ENCODE measurements around the gene KAT2B. TPM values are rescaled to one million over a fixed set of nuclear protein-coding genes. Genes with fewer than 3 reads are reported as not detected.

The KAT2B gene
- polyA plus RNA-seq, 1 donor from 2014 or later, result 14.2 TPM

- H3K36me3 ChIP-seq (ENCODE audit: insufficient read depth, low read length), result no peaks in the 10 kb centered on the region
- no peak overlapping the region for H3K4me3 ChIP-seq (ENCODE audit: low read length)
- H3K27ac ChIP-seq (ENCODE audit: low read length), result no peak overlapping the region
- no peaks in the 10 kb centered on the region for H3K79me2 ChIP-seq (replicated peaks; ENCODE audit: insufficient read depth, low read length)
- H3K9me2 ChIP-seq (ENCODE audit: insufficient read depth, low read length), result no peaks in the 10 kb centered on the region
- no peaks in the 10 kb centered on the region for H4K20me1 ChIP-seq (ENCODE audit: insufficient read depth)
- H3K27me3 ChIP-seq (ENCODE audit: insufficient read depth, low read depth, low read length), result no peaks in the 10 kb centered on the region
- H3K9me3 ChIP-seq (ENCODE audit: low read length), result no peaks in the 10 kb centered on the region
- no peak overlapping the region for H2AFZ ChIP-seq (ENCODE audit: low read depth, low read length)
- H3K9ac ChIP-seq (ENCODE audit: low read length), result no peak overlapping the region
- TF ChIP-seq SMC3 (conservative IDR thresholded peaks at IDR 0.05; ENCODE audit: poor library complexity) (no peak), EP300 (conservative IDR thresholded peaks at IDR 0.05; ENCODE audit: poor library complexity, severe bottlenecking) (no peak), EZH2 (IDR thresholded peaks at IDR 0.05; ENCODE audit: borderline replicate concordance, insufficient read depth, low read length, poor library complexity, severe bottlenecking) (no peak), REST (IDR thresholded peaks at IDR 0.05; ENCODE audit: borderline replicate concordance) (no peak), MXI1 (conservative IDR thresholded peaks at IDR 0.05; ENCODE audit: poor library complexity, severe bottlenecking) (no peak), TAF1 (IDR thresholded peaks at IDR 0.05; ENCODE audit: low read depth) (no peak), RAD21 (conservative IDR thresholded peaks at IDR 0.05) (no peak), POLR2AphosphoS5 (IDR thresholded peaks at IDR 0.05) (no peak), CTCF (IDR thresholded peaks at IDR 0.05; ENCODE audit: poor library complexity, severe bottlenecking) (no peak)
- H3K4me2 ChIP-seq (ENCODE audit: low read length), result no peak overlapping the region
- H3F3A ChIP-seq (ENCODE audit: insufficient read depth, low read length, poor library complexity, severe bottlenecking), result no peaks in the 10 kb centered on the region
Measured at GRCh38 chr3:20079621-20080020, 39.4 kb downstream of the KAT2B start.

GRCh38 chr3:20080956-20081554 lies 40.8 kb downstream of the KAT2B start:
- TF ChIP-seq REST (IDR thresholded peaks at IDR 0.05; ENCODE audit: borderline replicate concordance) (no peak), EP300 (conservative IDR thresholded peaks at IDR 0.05; ENCODE audit: poor library complexity, severe bottlenecking) (no peak), SMC3 (conservative IDR thresholded peaks at IDR 0.05; ENCODE audit: poor library complexity) (no peak), EZH2 (IDR thresholded peaks at IDR 0.05; ENCODE audit: borderline replicate concordance, insufficient read depth, low read length, poor library complexity, severe bottlenecking) (no peak), MXI1 (conservative IDR thresholded peaks at IDR 0.05; ENCODE audit: poor library complexity, severe bottlenecking) (no peak), CTCF (IDR thresholded peaks at IDR 0.05; ENCODE audit: poor library complexity, severe bottlenecking) (no peak), TAF1 (IDR thresholded peaks at IDR 0.05; ENCODE audit: low read depth) (no peak), POLR2AphosphoS5 (IDR thresholded peaks at IDR 0.05) (no peak), RAD21 (conservative IDR thresholded peaks at IDR 0.05) (no peak)
- Histone ChIP-seq H4K20me1 (ENCODE audit: insufficient read depth) (no peaks in the 10 kb centered on the region), H3K9ac (ENCODE audit: low read length) (no peak overlapping the region)

More at GRCh38 chr3:20080956-20081554, 40.8 kb downstream of the KAT2B start:
- Histone ChIP-seq H3K9me3 (ENCODE audit: low read length) (no peaks in the 10 kb centered on the region), H3K79me2 (replicated peaks; ENCODE audit: insufficient read depth, low read length) (no peaks in the 10 kb centered on the region), H3K36me3 (ENCODE audit: insufficient read depth, low read length) (no peaks in the 10 kb centered on the region), H3K4me2 (ENCODE audit: low read length) (no peak overlapping the region), H3K9me2 (ENCODE audit: insufficient read depth, low read length) (no peaks in the 10 kb centered on the region), H3F3A (ENCODE audit: insufficient read depth, low read length, poor library complexity, severe bottlenecking) (no peaks in the 10 kb centered on the region), H3K4me3 (ENCODE audit: low read length) (no peak overlapping the region), H2AFZ (ENCODE audit: low read depth, low read length) (no peak overlapping the region), H3K27ac (ENCODE audit: low read length) (no peak overlapping the region), H3K27me3 (ENCODE audit: insufficient read depth, low read depth, low read length) (no peaks in the 10 kb centered on the region)

Data from neural cell (in vitro differentiated cells).